DMS53 treated with DMSO at 0.1 percent for 48 hours (cell line): ENCODE data around the gene TRMT2A.

Experiments
- DNase-seq: peaks from one replicate; lab custom pipeline; 2025; ENCODE audit not compliant: unreplicated experiment; lab: John Stamatoyannopoulos, UW

TRMT2A gene

GRCh38 chr22:20135806-20136602 is 19.0 kb upstream of the TRMT2A start:
- no peak for DNase-seq

GRCh38 chr22:20135265-20135664 is 18.2 kb upstream of the TRMT2A start:
- DNase-seq = no peak

GRCh38 chr22:20133930-20134549 is 17.0 kb upstream of the TRMT2A start:
- no peak for DNase-seq

GRCh38 chr22:20132686-20133246 is 15.7 kb upstream of the TRMT2A start:
- DNase-seq = no peak

- DNase-seq = no peak
Measured at GRCh38 chr22:20131859-20132685, 15.0 kb upstream of the TRMT2A start.

GRCh38 chr22:20131597-20131858 is 14.5 kb upstream of the TRMT2A start, which contains the start of gene ZDHHC8:
Gene ZDHHC8 (plus strand): TSS chr22:20131804. CDS start chr22:20131948, 144 bp downstream.
- no peak for DNase-seq

GRCh38 chr22:20130731-20131596 is 13.9 kb upstream of the TRMT2A start:
- no peak for DNase-seq

GRCh38 chr22:20130319-20130718 is 13.3 kb upstream of the TRMT2A start:
- no peak for DNase-seq

- no peak for DNase-seq
Measured at GRCh38 chr22:20129747-20130014, 12.7 kb upstream of the TRMT2A start.

GRCh38 chr22:20128902-20129746 is 12.1 kb upstream of the TRMT2A start:
- no peak for DNase-seq

- no peak for DNase-seq
Measured at GRCh38 chr22:20128619-20128901, 11.5 kb upstream of the TRMT2A start.

- no peak for DNase-seq
Measured at GRCh38 chr22:20127869-20128618, 11.0 kb upstream of the TRMT2A start.

GRCh38 chr22:20127318-20127868 is 10.4 kb upstream of the TRMT2A start:
- DNase-seq = no peak

GRCh38 chr22:20126284-20127029 is 9.4 kb upstream of the TRMT2A start:
- no peak for DNase-seq

GRCh38 chr22:20125201-20126174 is 8.5 kb upstream of the TRMT2A start:
- no peak for DNase-seq

- no peak for DNase-seq
Measured at GRCh38 chr22:20124083-20124787, 7.2 kb upstream of the TRMT2A start.
